HG02943 (cell line): Measurements from ENCODE around the gene DEF6.

Source experiments
- ATAC-seq: cut with Tn5 transposase; IDR thresholded peaks from one replicate; pipeline ENCODE4 v1.9.1; 2021; ENCODE audit warnings: mild to moderate bottlenecking, low read depth, moderate library complexity; ENCODE audit not compliant: unreplicated experiment

DEF6 gene

DNA sequence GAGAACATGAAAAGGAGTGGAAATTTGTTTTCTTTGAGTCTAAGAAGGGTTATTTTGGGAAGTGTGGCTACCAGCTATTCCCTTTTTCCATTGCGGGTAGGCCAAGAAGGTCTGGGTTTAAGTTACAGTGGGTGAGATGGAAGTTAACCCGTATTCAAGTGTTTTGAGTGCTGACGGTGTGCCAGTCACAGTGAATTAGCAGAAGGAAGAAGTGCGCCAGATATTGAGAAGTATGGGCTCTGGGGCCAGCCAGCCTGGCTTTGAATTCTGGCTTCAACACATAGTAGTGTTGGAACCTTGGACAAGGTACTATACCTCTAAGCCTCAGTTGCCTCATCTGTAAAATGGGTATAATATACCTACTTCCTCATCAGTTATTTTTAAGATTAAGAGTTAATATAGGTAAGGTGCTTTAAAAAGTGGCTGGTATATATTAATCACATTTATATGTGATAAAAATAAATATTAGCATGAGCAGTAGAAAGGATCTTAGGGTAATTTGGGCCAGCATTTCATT, 21.8 kb upstream of the DEF6 start:
- ATAC-seq: no peak

DNA sequence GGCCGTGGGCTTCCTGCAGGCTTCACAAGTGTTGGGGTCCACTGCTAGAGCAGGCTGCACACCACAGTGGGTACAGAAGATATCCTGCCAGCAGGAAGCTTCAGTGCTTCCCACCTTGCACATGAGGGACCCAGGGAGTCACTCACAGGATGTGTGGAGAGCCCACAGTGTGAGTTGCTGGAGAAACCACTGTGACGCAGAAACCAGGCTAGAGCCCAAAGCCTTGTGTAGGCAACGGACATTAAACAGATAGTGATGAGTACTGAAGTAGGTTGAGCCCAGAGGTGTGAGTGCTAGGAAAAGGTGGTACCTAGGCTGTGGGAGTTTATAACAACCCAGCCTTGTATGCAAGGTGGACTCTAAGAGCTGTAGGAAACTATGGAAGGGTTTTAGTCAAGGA, 18.9 kb upstream of the DEF6 start:
- ATAC-seq: no peak

DNA sequence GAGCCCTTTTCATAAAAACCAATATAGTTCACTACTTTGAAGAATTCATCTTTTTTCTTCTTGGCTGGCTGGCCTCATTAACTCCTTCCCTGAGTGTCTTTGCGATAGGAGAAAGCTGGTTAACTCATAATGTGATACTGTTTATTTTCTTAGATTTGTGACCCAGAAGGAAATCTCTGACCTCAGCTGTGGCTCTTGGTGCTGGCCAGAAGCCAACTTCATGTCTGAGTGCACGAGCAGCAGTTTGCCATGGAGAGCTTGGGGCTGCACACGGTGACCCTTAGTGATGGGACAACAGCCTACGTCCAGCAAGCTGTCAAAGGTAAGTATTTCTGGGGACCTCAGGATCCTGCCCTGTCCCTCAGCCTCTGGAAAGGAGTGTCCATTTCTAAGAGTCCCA, 16.7 kb upstream of the DEF6 start:
- ATAC-seq: no peak

DNA sequence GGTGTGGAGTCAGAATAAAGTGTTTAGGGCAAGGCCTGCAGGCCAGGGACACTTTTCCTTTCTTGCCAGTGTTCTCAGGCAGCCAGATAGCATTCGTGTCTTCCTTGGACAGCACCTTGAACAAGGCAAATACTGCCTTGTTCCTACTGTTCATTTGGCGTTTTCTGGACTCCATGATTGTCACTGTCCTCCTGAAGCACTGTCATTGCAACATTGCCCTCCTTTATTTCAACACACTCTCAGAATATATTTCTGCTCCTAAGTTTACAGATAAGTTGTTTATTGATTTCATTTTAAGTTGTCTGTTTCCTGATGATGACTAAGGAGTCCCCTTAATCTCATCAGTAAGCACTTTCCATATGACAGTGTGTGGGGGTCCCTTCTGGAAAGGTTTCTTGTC, 15.1 kb upstream of the DEF6 start:
- ATAC-seq: no peak

DNA sequence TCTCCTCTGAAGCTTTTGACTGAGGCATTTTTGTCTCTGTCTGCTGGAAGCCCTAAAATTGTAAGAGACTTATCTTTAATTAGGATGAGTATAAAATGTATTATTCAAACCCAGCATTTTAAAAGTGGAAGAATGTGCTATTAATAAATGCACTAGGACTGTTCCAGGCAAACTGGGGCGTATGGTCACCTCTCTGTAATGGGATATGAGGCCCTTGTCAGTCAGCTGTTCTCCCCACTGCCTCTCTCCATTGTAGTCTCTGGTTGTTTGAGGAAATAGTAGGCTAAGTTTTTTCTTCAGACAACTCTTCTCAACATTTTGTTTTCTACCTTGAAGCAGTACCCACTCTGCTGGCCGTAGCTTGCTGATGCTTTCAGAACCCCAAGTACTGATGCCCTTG, 14.3 kb upstream of the DEF6 start:
- no peak for ATAC-seq

DNA sequence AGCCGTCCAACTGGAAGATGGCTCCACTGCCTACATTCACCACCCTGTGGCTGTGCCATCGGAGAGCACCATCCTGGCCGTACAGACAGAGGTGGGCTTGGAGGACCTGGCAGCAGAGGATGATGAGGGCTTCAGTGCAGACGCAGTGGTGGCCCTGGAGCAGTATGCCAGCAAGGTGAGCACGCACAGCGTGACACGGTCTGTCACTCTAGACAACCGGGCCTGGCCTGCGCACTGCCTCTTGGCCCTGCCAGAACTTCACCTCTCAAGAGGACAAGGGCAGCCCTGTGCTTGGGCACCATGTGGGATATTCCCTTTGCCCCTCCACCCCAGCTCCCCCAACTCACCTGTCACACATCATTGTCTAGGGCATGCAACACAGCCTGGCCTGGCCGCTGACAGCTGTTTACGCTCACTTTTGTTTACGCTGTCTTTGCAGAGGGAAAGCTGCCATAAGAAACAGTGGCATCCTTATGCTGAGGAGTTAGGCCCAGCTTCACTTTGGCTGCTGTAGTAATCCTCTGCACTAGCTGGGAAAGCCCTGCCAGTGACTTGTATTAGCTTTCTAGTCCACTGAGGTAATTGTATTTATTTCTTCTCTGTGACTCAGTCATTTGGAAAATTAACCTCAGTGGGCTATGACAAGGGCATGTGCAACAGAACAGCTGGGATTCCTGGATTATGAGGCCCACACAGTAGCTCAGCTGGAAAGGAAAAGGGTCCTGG, 9.8 kb upstream of the DEF6 start:
- no peak for ATAC-seq

DNA sequence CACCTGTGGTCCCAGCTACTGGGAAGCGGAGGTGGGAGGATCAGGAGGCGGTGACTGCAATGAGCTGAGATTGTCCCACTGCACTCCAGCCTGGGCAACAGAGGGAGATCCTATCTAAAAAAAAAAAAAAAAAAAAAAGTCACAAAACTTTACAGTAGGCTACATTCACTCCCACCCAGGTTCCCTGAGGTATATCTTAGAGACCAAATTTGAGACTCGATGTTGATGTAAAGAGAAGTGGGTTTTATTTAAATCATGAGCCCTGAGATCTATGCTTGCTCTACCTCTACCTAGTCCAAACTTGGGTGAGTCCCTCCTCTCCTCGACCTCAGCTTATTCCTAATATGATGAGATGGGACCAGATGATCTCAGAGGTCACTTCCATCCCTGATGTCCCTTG, 8.8 kb upstream of the DEF6 start:
- no peak for ATAC-seq

DNA sequence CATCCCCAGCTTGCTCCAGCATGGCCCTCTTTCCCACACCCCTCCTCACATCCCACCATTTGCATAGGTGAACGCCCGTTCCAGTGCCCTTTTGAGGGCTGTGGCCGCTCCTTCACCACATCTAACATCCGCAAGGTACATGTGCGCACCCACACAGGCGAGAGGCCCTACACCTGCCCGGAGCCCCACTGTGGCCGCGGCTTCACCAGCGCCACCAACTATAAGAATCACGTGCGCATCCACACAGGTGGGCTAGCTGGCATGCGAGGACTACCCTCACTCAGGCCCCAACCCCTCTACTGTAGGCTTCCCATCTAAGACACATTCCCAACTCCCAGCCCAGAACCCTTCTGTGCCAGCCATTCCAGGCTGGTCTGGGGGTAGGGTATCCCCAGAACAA, 6.1 kb upstream of the DEF6 start:
- no peak for ATAC-seq

DNA sequence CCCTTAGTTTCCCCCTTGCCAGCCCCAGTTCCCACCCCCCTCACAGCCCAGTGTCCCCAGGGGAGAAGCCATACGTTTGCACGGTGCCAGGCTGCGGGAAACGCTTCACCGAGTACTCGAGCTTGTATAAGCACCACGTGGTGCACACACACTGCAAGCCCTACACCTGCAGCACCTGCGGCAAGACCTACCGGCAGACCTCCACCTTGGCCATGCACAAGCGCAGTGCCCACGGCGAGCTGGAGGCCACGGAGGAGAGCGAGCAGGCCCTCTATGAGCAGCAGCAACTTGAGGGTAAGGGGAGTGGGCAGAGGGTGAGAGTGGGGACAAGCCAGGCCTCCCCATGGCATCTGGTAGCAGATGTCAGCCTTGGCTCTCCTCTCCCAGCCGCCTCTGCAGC, 5.1 kb upstream of the DEF6 start:
- ATAC-seq: no peak

DNA sequence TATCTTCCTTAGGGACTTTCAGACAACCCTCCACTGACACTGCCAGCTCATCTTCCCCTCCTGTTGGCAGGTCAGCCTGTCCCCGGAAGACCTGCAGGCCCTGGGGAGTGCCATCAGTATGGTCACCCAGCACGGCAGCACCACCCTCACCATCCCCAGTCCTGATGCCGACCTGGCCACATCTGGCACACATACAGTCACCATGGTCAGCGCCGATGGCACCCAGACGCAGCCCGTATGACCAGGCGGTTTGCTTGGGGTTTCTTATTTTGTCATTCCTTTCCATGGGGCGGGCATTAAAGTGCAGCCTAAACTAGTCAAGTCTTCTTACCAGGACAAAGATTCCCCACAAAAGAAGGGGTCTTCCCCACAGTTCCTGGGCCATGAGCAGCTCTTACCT, 3.9 kb upstream of the DEF6 start:
- no peak for ATAC-seq

DNA sequence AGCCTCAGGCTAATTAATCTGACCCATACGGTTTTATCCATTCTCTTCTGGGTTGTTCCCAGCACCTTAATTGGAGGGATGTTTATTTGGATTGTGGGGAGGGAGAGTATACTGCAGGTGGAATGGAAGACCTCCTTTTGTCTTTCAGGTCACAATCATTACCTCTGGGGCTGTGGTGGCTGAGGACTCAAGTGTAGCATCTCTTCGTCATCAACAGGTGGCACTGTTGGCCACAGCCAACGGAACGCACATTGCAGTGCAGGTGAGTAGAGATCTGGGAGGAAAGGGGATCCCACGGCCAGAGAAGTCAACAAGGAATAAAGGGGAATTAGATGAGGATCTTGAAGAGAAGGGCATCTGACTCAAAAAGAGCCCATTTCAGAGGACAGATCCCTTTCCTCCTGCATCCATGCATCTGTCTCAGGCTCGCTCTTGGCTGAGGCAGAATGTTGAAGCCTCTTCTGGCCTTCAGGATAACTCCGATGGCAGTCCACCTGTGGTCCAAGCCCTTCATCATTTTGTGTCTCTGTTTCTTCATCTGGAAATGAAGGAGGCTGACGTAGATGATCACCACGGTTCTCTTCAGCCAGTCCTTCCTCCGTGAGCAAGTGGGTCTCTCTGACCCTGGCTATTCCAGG, 3.2 kb upstream of the DEF6 start:
- ATAC-seq: no peak

DNA sequence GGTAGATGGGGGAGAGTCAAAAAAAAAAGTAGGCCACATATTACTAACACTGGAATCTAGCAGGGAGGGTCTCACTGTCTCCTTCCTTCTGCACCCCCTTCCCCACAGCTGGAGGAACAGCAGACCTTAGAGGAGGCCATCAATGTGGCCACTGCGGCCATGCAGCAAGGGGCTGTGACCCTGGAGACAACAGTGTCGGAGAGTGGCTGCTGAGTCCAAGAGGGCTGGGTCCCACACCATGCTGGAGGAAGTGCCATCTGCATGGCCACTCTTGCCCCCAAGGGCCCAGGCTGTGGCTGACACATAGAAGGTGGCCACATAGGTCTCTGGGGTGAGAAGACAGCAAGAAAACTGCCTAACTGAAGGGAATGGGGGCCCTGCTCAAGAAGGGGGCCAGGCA, 2.6 kb upstream of the DEF6 start:
- no peak for ATAC-seq

DNA sequence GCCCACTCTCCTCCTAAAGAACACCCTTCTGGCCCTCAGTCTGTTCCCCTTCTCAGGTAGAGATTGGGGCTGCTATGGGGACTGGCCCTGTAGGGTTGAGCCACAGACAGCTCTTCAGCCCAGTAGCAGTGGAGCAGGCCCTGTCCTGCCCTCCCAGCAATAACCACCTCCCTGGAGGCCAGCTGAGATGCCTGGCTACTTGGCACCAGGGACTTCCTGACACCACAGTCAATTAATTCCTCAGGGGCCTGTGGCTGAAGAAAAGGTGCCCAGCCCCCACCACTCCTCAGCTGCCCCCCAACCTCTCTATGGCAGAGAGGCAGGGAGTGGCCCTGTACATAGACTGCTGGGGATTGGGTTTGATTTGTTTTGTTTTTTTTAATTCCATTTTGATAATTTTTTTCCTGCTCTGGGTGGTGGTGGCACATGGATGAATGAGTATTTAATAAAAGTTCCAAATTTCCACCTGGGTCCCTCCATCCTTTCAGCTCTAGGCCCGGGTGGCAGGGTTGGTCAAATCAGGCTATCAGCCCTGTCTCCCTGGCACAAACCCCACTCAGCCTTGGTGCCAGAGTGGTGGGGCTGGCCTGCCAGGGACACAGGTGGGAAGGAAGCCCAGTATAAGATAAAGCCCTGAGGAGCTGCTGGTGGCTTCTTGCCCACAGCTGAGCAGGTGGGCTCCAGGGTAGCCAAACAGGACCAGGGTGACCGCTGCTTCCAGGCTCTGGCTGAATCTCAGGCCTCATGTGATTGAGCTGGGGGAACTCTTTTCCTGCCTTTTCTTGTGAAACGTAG, 1.9 kb upstream of the DEF6 start:
- no peak for ATAC-seq

DNA sequence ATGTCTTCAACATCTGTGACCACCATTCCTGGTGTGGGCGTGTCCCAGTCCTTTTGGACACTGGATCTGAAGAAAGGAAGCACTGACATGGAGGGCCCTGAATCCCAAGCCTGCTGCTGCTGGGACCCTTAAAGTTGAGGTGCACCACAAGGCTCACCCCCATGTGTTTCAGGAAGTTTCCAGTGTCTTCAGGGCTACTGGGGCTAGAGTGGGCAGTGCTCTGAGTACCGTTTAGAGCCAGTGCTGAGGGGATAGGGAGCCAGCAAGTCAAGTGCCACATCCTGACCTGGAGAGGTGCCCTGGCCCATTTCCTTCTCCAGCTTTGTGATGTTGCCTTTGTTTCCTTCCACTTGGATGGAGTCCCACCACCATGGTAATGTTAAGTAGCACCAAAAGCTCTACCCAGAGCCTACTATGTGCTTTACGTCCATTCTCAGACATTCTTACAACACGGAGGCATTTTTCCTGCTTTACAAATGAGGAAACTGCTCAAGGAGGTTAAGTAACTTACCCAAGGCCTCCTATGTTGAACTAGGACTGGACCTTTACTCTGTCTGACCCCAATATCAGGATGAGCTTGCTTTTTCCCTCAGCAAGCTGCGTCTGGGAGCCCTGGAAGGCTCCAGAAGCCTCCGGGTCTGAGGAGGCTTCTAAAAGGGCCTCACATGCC, 552 bp upstream of the DEF6 start:
- ATAC-seq: peak; percentile 8

DNA sequence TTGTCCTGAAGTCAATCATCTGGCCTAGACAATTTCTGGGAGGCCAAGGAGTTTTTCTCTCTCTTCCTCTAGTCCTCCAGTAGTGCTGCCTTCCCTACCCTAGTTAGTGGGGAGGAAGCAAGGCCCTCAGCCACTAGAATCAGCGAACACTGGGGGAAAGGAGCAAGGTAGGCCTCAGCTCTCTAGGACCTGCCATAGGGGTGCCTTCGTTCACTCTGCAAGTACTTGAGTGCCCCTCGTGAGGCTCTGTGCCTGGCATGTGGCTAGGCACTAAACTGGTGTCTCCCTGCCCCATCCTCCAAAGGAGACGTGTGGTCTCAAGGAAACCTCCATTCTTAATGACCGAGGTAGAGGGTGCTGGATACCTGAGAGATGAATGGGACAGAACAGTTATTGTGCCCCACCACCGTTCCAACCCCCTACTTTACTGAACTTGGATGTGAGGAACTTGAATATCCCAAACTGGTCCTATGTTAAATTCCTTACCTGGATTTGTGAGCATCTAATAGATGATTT, 1.1 kb downstream of the DEF6 start:
- ATAC-seq: no peak

DNA sequence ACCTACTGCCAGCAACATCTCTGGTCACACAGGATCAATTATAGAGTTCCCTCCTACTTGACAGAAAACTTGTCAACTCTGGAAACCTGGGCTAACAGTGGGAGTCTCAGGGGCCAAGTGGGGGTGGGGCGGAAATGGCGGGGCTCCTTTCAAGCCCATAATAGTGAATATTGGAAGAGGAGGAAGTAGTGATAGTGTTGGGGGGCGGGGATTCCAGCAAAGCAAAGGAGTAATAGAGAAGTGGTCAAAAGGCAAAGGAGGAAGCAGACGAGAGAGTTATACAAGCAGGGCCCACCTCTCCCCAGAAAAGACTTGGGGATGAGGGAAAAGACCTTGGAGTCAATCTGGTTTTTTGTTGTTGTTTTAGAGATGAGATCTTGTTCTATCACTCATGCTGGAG, 2.1 kb downstream of the DEF6 start:
- ATAC-seq: no peak

DNA sequence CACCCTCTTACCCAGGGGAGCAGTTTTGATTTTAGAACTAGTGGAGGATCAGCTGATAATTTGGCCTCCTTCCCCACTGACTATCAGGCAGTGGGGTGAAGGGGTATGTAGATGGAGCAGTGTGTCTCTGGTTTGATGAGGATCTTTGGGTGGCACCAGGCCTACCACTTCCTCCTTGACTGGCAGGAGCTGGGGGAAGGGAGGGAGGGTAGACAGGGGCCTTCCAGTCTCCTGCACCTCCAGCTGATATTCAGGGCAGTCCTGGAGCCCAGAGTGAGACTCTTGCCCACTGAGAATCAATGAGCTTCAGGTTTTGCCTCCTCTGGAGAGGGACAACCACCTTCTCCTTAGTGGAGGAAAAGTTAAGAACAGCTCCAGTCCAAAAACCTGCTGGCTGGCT, 3.2 kb downstream of the DEF6 start:
- no peak for ATAC-seq

DNA sequence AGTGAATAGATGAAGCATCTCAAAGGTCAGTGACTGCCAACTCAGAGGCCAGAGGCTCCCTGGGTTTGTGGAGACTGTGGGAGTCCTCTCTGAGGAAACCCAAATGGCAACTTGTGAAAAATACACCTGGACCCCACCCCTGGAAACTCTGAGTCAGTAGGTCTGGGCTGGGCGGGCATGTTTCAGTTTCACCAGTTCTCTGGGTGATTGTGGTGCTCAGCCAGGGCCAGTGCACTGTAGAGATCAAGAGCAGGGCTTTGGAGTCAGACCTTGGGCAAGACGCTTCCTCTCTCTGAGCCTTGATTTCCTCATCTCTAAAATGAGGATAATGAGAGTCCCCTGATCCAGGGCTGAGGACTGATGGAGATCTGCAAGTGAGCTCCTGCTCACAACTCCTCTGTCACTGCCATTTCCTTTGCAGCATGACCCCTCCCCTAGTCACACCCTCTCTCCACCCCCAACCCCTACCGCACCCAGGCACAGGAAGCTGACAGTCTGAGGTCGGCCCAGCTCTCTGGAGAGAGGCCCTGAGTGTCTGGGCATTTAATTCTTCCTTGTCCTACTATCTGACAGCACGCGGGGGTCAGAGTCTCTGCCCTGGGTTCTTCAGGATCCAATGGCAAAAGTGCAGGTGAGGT, 5.1 kb downstream of the DEF6 start:
- peak; percentile 72 for ATAC-seq

DNA sequence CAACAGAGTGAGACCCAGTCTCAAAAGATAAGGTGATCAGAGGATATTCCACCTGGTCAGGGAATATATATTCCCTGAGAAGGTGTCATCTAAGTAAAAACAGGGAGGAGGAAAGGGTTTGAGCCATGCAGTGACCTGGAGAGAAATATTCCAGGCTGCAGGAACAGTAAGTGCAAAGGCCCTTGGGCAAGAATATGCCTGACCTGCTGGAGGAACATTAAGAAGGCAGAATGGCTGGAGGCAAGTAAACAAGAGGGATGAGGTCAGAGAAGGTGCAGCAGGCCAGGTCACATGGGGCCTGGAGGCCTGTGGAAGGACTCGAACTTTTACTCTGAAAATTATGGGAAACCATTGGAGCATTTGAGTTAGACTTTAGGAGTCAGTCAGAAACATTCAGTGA, 6.7 kb downstream of the DEF6 start:
- ATAC-seq: no peak

DNA sequence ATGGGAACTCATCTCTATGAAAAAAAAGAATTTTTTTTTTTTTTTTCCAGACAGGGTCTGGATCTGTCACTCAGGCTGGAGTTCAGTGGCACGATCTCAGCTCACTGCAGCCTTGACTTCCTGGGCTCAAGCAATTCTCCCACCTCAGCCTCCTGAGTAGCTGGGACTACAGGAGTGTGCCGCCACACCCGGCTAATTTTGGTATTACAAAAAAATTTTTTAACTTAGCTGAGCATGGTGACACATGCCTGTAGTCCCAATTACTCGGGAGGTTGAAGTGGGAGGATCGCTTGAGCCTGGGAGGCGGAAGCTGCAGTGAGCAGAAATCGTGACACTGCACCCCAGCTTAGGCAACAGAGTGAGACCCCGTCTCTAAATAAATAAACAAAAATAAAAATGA, 7.5 kb downstream of the DEF6 start:
- ATAC-seq: no peak
